GM12892 (cell line): ENCODE measurements around the gene SYNGR3.

Experiments
- POLR2A ChIP-seq: IDR thresholded peaks from 2 replicates; pipeline ENCODE4 v1.6.1; 2011; ENCODE audit warnings: low read depth, low read length, control low read depth
- POLR2AphosphoS5 ChIP-seq: IDR thresholded peaks from 2 replicates; pipeline ENCODE4 v1.6.1; 2011; ENCODE audit warnings: low read depth, low read length, control low read depth
- TAF1 ChIP-seq: IDR thresholded peaks from 2 replicates; pipeline ENCODE4 v1.6.1; 2011; ENCODE audit warnings: low read depth, mild to moderate bottlenecking, control low read depth, low read length, borderline replicate concordance

DNA sequence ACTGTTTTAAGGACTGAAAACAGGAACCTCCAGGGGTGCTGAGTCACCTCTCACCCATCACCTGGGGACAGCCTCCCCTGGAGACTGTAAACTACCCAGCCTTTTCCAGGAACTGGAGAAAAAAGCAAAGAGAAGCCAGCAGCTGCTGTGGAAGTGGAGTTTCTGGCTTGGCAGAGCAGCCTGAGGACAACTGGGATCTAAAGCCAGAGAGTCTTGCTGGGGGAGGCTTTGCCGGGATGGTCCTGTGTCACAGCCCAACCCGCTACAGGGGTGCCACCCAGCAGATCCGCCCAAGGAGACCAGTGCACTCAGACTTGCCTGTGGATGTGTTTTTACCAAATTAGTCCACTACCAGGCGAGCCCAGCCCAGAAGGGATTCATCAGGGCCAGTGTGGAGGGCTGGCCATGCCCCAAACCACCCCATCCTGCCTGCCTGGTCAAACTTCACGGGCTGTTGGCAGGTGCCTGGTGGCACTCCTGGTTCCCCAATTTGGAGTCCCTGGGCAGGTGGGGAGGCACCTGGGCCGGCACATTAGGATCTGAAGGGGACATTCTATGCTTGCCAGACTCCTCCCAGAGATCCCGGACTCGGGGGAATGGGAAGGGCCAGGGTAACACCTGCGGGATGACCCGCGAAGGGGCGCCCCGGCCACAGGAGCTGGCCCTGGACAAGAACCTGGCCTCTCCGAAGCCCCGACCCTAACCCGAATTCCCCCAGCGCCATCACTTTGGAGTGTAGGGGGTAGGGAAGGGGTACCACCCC lies 47.5 kb upstream of the SYNGR3 start:
- TF ChIP-seq POLR2A, result no peak
- no peak for TF ChIP-seq TAF1
- no peak for TF ChIP-seq POLR2AphosphoS5
